NCI-H1105 treated with DMSO at 0.1 percent for 48 hours (cell line): ENCODE results near the gene SPATA31C1.
"Not testable (repeated sequence)": the region's sequence is repeated elsewhere in the genome, so short reads cannot be mapped to it uniquely, and the experiment has no call there.

Source experiments
- DNase-seq: peaks from one replicate; lab custom pipeline; 2025; lab: John Stamatoyannopoulos, UW

SPATA31C1 gene

GRCh38 chr9:87938336-87938735 lies 20.6 kb downstream of the SPATA31C1 start:
- DNase-seq = not testable (repeated sequence)

DNA sequence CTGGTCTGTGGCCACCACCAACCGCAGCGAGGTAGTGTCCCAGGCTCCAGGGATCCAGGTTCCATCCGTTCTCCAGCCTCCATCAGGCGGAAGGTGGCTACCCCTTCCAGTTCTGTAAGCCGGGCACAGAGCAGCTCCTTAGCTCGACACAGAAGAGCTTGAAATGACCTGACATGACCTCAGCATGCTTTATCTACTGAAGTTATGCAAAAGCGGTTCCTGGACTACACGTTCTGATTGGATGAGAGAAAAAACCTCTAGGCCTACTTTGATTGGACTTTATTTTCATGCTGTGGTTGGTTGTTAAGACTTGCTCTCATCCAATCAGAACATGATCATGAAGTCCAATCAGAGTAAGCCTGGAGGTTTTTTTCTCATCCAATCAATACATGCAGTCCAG lies 21.3 kb downstream of the SPATA31C1 start:
- DNase-seq = peak; percentile 17

GRCh38 chr9:87944096-87944495 lies 26.3 kb downstream of the SPATA31C1 start:
- DNase-seq = no peak

GRCh38 chr9:87944682-87945081 lies 26.9 kb downstream of the SPATA31C1 start:
- no peak for DNase-seq

DNA sequence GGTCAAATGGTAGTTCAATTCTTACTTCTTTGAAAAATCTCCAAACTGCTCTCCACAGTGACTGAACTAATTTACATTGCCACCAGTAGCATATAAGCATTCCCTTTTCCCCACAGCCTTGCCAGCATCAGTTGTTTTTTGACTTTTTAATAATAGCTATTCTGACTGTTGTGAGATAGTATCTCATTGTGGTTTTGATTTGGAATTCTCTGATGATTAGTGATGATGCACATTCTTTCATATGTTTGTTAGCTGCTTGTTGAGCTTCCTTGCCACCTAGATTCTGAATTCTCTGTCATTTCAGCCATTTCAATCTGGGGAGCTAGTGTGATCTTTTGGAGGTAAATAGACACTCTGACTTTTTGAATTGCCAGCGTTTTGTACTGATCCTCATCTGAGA lies 32.5 kb downstream of the SPATA31C1 start:
- no peak for DNase-seq

DNA sequence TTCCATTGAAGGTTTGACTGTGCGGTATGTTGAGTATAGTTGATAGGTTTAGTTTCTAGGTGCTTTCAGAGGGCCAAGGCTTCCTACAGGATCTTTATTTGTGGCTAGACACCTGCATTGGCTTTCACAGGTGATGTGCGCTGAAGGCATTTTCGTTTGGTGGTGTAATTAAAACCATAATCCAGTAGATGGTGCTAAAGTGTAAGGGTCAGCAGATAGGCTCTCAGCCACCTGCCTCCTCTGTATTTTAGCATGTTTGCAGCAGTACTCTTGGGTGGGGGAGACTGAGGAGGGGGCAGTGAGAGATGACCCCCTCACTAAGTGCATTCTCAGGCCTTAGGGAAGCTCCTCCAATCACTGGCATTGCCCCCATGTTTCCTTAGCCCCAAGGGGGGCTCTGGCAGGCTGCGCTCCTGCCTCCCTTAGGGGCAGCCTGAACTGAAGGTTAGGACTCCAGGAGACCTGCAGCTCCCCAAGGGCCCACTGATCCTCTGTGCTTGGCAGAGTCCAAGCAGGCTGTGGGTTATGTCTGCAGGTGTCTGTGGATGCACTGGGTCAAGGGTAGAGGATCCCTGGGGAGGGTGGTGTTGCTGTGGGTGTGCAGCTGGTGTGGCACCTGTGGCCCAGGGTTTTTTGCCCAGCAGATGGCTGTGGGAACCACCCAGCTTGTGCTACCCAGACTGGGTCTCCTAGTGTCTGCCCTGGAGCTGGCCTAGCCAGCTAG lies 33.2 kb downstream of the SPATA31C1 start:
- DNase-seq = peak; percentile 58

DNA sequence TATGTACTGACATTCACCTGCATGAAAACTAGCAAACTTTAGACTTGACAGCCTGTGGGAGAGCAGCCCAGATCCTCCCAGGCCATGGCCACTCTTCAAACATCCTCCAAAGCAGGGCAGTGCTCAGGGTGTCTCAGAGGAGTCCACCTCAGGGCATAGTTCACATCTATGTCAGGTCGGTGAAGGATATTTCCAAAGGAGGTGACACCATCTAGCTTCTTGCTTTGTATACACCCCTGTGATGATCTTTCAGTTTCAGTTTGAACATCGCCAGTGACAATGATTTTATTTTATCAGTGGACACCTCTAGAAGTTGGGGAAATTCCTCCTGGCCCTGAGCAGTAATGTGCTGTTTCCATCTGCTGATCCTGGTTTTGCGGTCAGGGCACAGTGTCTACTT lies 36.5 kb downstream of the SPATA31C1 start:
- no peak for DNase-seq

- DNase-seq = no peak
Observed at GRCh38 chr9:87957839-87958238, 40.1 kb downstream of the SPATA31C1 start.

DNA sequence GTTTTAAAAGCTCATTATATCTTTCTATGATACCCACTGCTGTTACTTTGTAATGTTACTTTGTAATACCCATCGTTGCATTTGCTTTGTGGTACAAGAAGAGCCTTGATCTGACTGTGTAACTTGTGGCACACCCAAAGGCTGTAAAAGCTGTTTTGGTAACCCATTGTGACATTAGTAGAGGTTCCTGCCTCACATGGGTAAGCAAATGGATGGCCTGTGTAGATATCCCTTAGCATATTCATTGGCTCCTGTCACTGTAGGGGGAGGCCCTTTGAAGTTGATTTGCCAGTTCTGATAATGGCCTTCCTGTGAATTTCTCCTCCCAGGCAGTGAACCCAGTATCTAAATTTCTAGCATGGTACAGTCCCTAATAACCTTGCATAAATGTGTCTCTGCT lies 40.8 kb downstream of the SPATA31C1 start:
- DNase-seq = no peak

DNA sequence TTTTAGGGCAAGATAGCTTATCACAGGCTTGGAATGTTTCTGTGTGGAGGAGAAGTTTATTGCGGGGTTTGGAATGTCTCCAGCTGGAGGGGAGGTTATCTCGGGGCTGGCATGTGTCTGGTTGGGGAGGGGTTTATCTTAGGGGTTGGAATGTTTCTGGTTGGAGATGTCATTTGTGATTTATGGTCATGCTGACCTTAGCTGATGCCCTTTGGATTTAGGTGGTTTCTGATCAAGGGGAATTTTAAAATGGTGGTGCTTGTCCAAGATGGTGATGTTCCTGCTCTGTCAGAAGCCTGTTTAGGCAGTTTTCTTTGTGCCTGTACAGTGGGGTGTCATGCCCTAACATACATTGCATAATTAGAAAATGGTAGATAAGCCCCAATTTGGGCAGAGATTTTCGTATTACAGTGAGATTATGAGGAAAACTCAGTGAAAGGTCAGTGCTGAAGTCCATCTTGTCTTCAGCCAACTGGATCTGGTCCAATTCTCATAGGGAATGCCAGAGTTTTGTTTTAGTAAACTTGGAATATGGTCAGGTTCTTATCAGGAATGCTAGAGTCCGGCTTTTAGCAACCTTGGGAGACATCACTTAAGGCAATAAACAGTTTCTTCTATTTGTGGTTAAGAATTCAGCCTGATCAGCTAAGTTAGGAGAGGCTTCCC lies 42.3 kb downstream of the SPATA31C1 start:
- no peak for DNase-seq

- no peak for DNase-seq
Observed at GRCh38 chr9:87963770-87964169, 46.0 kb downstream of the SPATA31C1 start.

DNA sequence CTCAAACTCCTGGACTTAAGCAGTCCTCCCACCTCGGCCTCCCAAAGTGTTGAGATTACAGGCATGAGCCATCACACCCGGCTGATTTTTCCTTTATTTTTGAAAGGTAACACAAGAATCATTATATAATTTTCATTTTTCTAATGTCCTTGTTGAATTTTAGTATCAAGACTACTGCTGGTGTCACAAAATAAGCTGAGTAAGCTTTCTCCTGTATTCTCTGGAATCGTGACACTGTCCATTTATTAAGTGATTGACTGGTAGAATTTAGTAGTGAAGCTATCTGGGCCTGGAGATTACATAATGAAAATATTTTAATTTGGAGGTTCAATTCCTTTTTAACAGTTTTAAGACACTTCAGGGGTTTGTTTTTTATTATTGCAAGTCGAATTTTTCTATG lies 47.1 kb downstream of the SPATA31C1 start:
- no peak for DNase-seq

DNA sequence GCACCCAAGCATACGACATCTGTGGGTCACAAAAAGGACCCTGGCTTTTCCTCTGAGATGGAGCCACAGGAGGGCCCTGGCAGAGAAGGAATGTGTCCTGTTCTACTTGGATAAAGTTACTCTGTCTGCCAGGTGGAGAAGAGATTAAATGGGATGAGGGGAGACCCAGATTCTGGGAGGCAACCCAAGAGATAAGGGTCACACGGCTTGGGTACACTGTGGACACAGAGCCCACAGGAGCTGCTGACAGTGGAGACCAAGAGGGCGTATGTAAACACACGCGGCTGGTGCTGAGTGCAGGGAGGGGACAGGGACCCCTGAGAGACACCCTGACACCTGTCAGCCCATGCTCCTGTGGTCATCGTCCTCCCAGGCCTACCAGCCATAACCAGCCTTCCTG lies 50.4 kb downstream of the SPATA31C1 start:
- no peak for DNase-seq

DNA sequence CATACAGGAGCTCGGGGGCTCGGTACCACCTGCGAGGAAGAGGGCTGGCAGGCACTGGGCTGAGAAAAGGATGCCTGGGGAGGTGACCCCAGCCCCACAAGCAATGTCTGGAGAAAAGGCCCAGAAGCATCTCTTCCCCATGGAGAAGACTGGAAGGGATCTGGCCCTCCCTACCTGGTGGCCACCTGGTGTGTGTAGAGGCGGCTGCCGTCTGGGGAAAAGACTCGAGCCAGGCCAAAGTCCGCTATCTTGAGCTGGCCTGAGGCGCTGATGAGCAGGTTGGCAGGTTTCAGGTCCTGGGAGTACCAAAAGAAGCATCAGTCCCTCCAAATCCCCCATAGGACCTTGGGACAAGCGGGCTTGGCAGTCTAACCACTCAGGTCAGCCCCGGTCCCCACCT lies 52.8 kb downstream of the SPATA31C1 start:
- no peak for DNase-seq

- DNase-seq = no peak
Observed at GRCh38 chr9:87973122-87973521, 55.4 kb downstream of the SPATA31C1 start.
